GM06990 (cell line): ENCODE data around the gene SAMD11.
"Not testable (repeated sequence)": the region's sequence is repeated elsewhere in the genome, so short reads cannot be mapped to it uniquely, and the experiment has no call there.

ENCODE experiments used
- DNase-seq: peaks from one replicate; pipeline ENCODE4 v3.0.0-alpha.2; 2011; ENCODE audit not compliant: insufficient read length; ENCODE audit errors: extremely low read depth
- H3K27me3 ChIP-seq: replicated peaks from 2 replicates; pipeline ENCODE4 v1.6.0; 2011; ENCODE audit warnings: low read length; ENCODE audit not compliant: control insufficient read depth, insufficient read depth
- H3K36me3 ChIP-seq: 2 replicates; pipeline ENCODE4 v1.5.1; 2011; ENCODE audit warnings: low read length; ENCODE audit not compliant: control insufficient read depth, insufficient read depth
- H3K4me3 ChIP-seq: replicated peaks from 2 replicates; pipeline ENCODE4 v1.5.1; 2011; ENCODE audit warnings: low read depth, mild to moderate bottlenecking, control low read depth, low read length
- CTCF ChIP-seq: IDR thresholded peaks from 2 replicates; pipeline ENCODE4 v1.5.1; 2011; ENCODE audit warnings: low read length, control low read depth, mild to moderate bottlenecking, inconsistent platforms; ENCODE audit not compliant: insufficient read depth, poor library complexity, severe bottlenecking

The SAMD11 gene, protein sequence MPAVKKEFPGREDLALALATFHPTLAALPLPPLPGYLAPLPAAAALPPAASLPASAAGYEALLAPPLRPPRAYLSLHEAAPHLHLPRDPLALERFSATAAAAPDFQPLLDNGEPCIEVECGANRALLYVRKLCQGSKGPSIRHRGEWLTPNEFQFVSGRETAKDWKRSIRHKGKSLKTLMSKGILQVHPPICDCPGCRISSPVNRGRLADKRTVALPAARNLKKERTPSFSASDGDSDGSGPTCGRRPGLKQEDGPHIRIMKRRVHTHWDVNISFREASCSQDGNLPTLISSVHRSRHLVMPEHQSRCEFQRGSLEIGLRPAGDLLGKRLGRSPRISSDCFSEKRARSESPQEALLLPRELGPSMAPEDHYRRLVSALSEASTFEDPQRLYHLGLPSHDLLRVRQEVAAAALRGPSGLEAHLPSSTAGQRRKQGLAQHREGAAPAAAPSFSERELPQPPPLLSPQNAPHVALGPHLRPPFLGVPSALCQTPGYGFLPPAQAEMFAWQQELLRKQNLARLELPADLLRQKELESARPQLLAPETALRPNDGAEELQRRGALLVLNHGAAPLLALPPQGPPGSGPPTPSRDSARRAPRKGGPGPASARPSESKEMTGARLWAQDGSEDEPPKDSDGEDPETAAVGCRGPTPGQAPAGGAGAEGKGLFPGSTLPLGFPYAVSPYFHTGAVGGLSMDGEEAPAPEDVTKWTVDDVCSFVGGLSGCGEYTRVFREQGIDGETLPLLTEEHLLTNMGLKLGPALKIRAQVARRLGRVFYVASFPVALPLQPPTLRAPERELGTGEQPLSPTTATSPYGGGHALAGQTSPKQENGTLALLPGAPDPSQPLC

GRCh38 chr1:923131-923990, at the start of gene SAMD11:
Gene SAMD11 (plus strand): TSS chr1:923923. CDS start chr1:924432, 509 bp downstream.
- peak; percentile 65 for DNase-seq
- Histone ChIP-seq H3K36me3 (no peaks in the 10 kb centered on the region), H3K27me3 (peaks cover 15% of the 10 kb centered on the region), H3K4me3 (no peak within 1 kb of the TSS; the same call in 1 of the 2 replicates)
- TF ChIP-seq CTCF, result no peak

- H3K27me3 ChIP-seq, H3K4me3 ChIP-seq, H3K36me3 ChIP-seq, DNase-seq: not testable (repeated sequence)
- TF ChIP-seq CTCF, result peak; percentile 8
Measured at GRCh38 chr1:876428-877208, 47.1 kb upstream of the SAMD11 start.

DNA sequence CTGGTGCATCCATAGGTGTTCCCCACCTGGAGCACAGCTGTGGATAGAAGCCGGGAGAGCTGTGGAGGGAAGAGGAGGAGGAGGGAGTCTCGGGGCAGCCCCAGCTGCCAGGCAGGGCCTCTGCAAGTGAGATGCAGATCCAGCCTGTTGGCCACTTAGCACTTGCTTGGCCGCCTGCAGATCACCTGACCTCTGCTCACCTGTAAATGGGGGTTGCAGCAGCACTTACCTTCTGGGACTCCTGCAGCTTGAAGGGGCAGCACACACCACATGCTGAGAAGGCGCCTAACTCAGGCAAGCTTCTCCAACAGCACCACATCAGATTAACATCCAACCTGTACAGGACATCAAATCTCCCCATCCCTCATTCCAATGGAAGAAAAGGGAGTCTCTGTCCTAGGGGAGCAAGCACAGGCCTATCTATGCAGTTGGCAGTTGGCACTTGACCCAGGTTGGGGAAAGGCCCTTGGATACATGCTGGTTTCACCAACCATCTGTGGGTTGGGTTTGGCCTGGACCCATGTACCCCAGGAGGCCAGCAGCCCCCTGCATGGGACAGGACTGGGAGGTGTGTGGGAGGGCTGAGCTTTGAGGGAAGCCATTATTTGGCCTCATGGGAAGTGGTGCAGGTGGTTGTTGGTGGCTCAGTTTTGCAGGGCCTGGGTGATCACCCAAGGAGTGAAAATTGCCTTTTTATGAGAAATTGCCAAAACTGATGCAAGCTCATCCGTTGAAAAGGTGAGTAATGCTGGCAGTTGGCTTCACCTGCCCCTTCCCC, 46.3 kb upstream of the SAMD11 start:
- not testable (repeated sequence) for H3K36me3 ChIP-seq, DNase-seq

DNA sequence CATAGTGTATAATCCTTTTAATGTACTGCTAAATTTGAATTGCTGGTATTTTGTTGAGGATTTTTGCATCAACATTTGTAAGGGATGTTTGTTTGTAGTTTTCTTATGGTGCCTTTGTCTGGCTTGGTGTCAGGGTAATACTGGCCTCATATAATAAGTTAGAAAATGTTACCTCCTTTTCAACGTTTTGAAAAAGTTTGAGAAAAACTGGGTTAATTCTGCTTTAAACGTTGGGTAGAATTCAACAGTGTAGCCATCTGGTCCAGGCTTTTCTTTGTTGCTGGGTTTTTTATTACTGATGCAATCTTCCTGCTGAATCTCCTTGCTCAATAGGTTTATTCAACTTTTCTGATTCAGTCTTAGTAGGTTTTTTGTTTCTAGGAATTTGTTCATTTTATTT, 43.2 kb upstream of the SAMD11 start:
- not testable (repeated sequence) for DNase-seq, H3K27me3 ChIP-seq, H3K4me3 ChIP-seq, H3K36me3 ChIP-seq

More for the DNA sequence above, 46.3 kb upstream of the SAMD11 start:
- not testable (repeated sequence) for H3K27me3 ChIP-seq, H3K4me3 ChIP-seq

- not testable (repeated sequence) for DNase-seq, H3K4me3 ChIP-seq, H3K27me3 ChIP-seq, H3K36me3 ChIP-seq
Measured at GRCh38 chr1:880915-881314, 42.8 kb upstream of the SAMD11 start.

DNA sequence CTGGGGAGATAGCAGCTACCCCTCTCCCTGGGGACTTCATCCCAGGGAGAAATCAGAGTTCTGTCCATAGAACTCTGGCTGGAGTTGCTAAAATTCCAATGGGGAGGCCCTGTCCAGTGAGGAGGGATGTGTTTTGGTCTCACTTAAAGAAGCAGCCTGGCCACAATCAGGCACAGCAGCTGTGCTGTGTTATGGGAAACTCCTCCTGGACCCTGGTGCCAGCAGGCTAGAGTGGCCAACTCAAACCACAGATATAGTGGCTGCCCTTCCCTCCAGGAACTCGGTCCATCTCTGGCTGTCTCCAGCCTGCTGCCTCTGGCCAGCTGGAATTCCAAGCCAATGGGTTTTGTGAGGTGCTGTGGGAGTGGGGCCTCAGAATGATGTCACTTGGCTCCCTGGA, 37.4 kb upstream of the SAMD11 start:
- no peak for DNase-seq
- Histone ChIP-seq H3K27me3 (no peaks in the 10 kb centered on the region; the same call in 1 of the 2 replicates), H3K36me3 (no peaks in the 10 kb centered on the region), H3K4me3 (no peak overlapping the region)
- TF ChIP-seq CTCF, result no peak
